GM23338 (cell line): Measurements from ENCODE around the gene NDUFA11. TPM values are rescaled to one million over a fixed set of nuclear protein-coding genes. Genes with fewer than 3 reads are reported as not detected.

ENCODE experiments used
- ATAC-seq: fragments of 200-7000 bp; cut with Tn5 transposase; 3 replicates; pipeline ENCODE4 v1.9.1; 2020
- DNase-seq: peaks from one replicate; pipeline ENCODE4 v3.0.0-alpha.2; 2015; ENCODE audit warnings: low spot score
- H2AFZ ChIP-seq: fragments of 200-600 bp; sonication (generic); 2 replicates; pipeline ENCODE4 v1.8.0; 2016; ENCODE audit warnings: antibody characterized with exemption, mild to moderate bottlenecking, moderate library complexity
- H3F3A ChIP-seq: fragments of 200-600 bp; sonication (generic); replicated peaks from 2 replicates; pipeline ENCODE4 v1.8.0; 2017; ENCODE audit warnings: antibody characterized with exemption, mixed run types, low read depth
- H3K27ac ChIP-seq: fragments of 200-600 bp; sonication (generic); 2 replicates; pipeline ENCODE4 v1.6.1; 2016; ENCODE audit warnings: low read depth
- H3K27me3 ChIP-seq: fragments of 200-600 bp; sonication (generic); 2 replicates; pipeline ENCODE4 v1.8.0; 2016; ENCODE audit warnings: mild to moderate bottlenecking, mixed run types, moderate library complexity; ENCODE audit not compliant: insufficient read depth
- H3K36me3 ChIP-seq: fragments of 200-600 bp; sonication (generic); 2 replicates; pipeline ENCODE4 v1.8.0; 2016; ENCODE audit warnings: mild to moderate bottlenecking; ENCODE audit not compliant: insufficient read depth
- H3K4me1 ChIP-seq: fragments of 200-600 bp; sonication (generic); 2 replicates; pipeline ENCODE4 v1.8.0; 2016; ENCODE audit warnings: mild to moderate bottlenecking, moderate library complexity; ENCODE audit not compliant: insufficient read depth
- H3K4me2 ChIP-seq: fragments of 200-600 bp; sonication (generic); 2 replicates; pipeline ENCODE4 v1.7.1; 2017; ENCODE audit warnings: mixed run types
- H3K4me3 ChIP-seq: fragments of 200-600 bp; sonication (generic); 2 replicates; pipeline ENCODE4 v1.6.1; 2016; ENCODE audit warnings: mixed run types
- H3K79me2 ChIP-seq: fragments of 200-600 bp; sonication (generic); replicated peaks from 2 replicates; pipeline ENCODE4 v1.8.0; 2017; ENCODE audit warnings: mild to moderate bottlenecking; ENCODE audit not compliant: insufficient read depth
- H3K9me2 ChIP-seq: fragments of 200-600 bp; sonication (generic); 2 replicates; pipeline ENCODE4 v1.8.0; 2017; ENCODE audit not compliant: insufficient read depth
- H4K20me1 ChIP-seq: fragments of 200-600 bp; sonication (generic); replicated peaks from 2 replicates; pipeline ENCODE4 v1.8.0; 2017; ENCODE audit warnings: mild to moderate bottlenecking; ENCODE audit not compliant: insufficient read depth
- H3K27ac Mint-ChIP-seq: 2 replicates; pipeline ENCODE4 v1.8.0; 2020; ENCODE audit warnings: inconsistent platforms, mild to moderate bottlenecking, moderate library complexity, mixed read lengths
- H3K27me3 Mint-ChIP-seq: 3 replicates; pipeline ENCODE4 v1.8.0; 2022; ENCODE audit warnings: low read depth, mild to moderate bottlenecking, moderate library complexity, mixed read lengths, inconsistent platforms; ENCODE audit not compliant: insufficient read depth, poor library complexity
- H3K36me3 Mint-ChIP-seq: 3 replicates; pipeline ENCODE4 v1.8.0; 2021; ENCODE audit warnings: low read depth, mild to moderate bottlenecking, inconsistent platforms, moderate library complexity, mixed read lengths
- H3K4me1 Mint-ChIP-seq: 3 replicates; pipeline ENCODE4 v1.8.0; 2020; ENCODE audit warnings: mild to moderate bottlenecking, inconsistent platforms, mixed read lengths
- H3K4me3 Mint-ChIP-seq: 3 replicates; pipeline ENCODE4 v1.8.0; 2021; ENCODE audit warnings: moderate library complexity, mild to moderate bottlenecking, inconsistent platforms, mixed read lengths
- H3K9me3 Mint-ChIP-seq: 3 replicates; pipeline ENCODE4 v1.8.0; 2020; ENCODE audit warnings: moderate library complexity, mild to moderate bottlenecking, inconsistent platforms, mixed read lengths
- EZH2phosphoT487 ChIP-seq: fragments of 200-600 bp; sonication (generic); IDR thresholded peaks from one replicate; pipeline ENCODE4 v1.8.1; 2018; ENCODE audit warnings: antibody characterized with exemption; ENCODE audit not compliant: unreplicated experiment
- POLR2AphosphoS5 ChIP-seq: IDR thresholded peaks from 2 replicates; pipeline ENCODE4 v1.6.1; 2016; ENCODE audit warnings: antibody characterized with exemption, low read depth
- STAT1 ChIP-seq: IDR thresholded peaks from one replicate; pipeline ENCODE4 v1.6.1; 2016; ENCODE audit warnings: antibody characterized with exemption; ENCODE audit not compliant: unreplicated experiment
- ZNF331 ChIP-seq: fragments of 250-450 bp; sonication (Bioruptor Pico); IDR thresholded peaks from 2 replicates; pipeline ENCODE4 v1.5.0; 2020; ENCODE audit warnings: low read depth, mild to moderate bottlenecking, moderate library complexity
- polyA plus RNA-seq: library from polyadenylated mRNA; unstranded; fragments of >200 nt; fragmentation: Nextera tagmentation; extraction: Ambion mirVana; gene quantifications from 2 replicates; pipeline ENCODE4 v1.2.1, GENCODE V29; 2016
- total RNA-seq: library from RNA; depleted of rRNA; stranded (reverse); fragments of >200 nt; shearing (Covaris generic); gene quantifications from 2 replicates; pipeline ENCODE4 v1.2.3, GENCODE V29; 2014
- TF ChIP-seq, protein P1 (sequence below): IDR thresholded peaks from 2 replicates; pipeline ENCODE4 v1.6.1; 2016; ENCODE audit warnings: antibody characterized with exemption
- TF ChIP-seq, protein P2 (sequence below), 2 experiments: fragments of 200-600 bp in 1 of 2; sonication (generic) in 1 of 2; conservative IDR thresholded peaks; 2 replicates each; pipeline versions ENCODE4 v1.5.1 to v1.6.1; 2016 to 2017; ENCODE audit warnings: antibody characterized with exemption in 2 of 2, low read depth in 2 of 2, mild to moderate bottlenecking in 2 of 2, moderate library complexity in 1 of 2
- TF ChIP-seq, protein P3 (sequence below): IDR thresholded peaks from one replicate; pipeline ENCODE4 v1.6.1; 2018; ENCODE audit warnings: antibody characterized with exemption; ENCODE audit not compliant: unreplicated experiment

Gene NDUFA11
- total and polyA plus RNA-seq, 2 experiments from 2014 or later = 171 to 523 TPM

DNA sequence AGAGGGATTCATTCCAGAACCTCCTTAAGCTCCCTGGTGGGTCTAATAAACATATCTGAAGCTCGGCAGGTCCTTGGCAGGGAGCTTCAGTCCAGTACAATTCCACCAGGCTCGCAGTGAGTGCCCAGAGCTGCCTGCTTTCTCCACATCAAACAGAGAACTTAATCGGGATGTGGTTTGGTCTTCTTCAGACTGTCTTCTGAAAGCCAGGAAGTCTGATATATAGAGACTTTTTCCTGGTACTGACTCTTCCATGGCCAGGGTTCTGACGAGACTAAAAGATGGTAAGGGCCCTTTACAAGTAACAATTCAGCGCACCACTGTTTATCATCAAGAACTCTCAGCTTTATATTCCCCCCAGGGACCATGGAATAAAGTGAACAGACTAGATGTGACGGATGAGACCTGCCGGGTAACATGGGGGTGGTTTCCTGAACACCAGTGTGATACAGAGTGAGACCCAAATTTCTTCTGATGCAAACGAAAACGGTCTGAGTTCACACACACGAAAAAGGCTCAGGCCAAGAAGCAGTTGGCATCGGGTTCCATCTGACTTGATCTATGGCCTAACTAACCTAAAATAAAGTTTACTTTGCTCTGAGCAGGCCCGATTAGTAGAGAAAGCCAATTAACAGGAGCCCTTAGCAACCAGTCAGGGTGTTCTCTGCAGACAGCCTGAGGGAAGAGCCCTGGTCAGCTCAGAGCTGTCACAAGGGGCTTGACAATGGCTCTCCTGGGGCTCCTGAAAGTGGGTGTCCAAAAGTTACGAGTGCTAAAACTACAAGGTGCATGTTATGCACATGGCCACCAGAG lies 45.4 kb upstream of the NDUFA11 start:
- ATAC-seq = no peak

DNA sequence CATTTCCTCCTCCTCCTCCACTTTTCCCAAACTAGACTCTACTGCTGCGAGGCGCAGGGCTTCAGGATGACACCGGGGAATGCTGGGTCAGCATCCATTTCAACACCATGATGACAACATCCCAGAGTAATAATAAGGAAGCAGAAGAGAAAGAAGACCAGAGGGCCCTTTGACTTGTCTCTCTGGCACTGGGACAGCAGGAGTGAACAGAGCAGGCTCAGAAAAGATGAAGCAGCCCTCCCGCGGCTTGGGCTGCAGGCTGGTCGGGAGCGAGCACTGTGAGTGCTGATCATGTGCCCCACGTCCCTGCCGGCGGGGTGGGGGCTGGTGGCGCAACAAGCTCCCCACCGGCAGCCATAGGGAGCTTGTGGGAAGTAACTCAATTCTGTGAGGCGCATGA lies 43.8 kb upstream of the NDUFA11 start:
- 0 out of 2 replicates have a peak, but pooled peaks cover 5% of the 10 kb centered on the region for H3F3A ChIP-seq
- Mint-ChIP-seq H3K27me3 (peaks cover 22% of the 10 kb centered on the region), H3K36me3 (peaks cover 34% of the 10 kb centered on the region), H3K4me3 (no peak overlapping the region), H3K9me3 (no peaks in the 10 kb centered on the region), H3K4me1 (peaks cover 77% of the 10 kb centered on the region), H3K27ac (peak overlapping the region; percentile 26; the same call in 1 of the 2 replicates)
- H3K9me2 ChIP-seq = no peaks in the 10 kb centered on the region
- H2AFZ ChIP-seq = no peak overlapping the region
- H3K4me2 ChIP-seq = no peak overlapping the region
- H3K4me3 ChIP-seq = no peak overlapping the region
- DNase-seq = no peak
- no peak overlapping the region for H3K27ac ChIP-seq
- H3K79me2 ChIP-seq = peaks cover 95% of the 10 kb centered on the region
- H3K27me3 ChIP-seq = no peaks in the 10 kb centered on the region
- peaks cover 58% of the 10 kb centered on the region for H4K20me1 ChIP-seq
- ATAC-seq = no peak
- H3K36me3 ChIP-seq = peaks cover 6% of the 10 kb centered on the region
- H3K4me1 ChIP-seq = peaks cover 41% of the 10 kb centered on the region
- TF ChIP-seq, protein P1, sequence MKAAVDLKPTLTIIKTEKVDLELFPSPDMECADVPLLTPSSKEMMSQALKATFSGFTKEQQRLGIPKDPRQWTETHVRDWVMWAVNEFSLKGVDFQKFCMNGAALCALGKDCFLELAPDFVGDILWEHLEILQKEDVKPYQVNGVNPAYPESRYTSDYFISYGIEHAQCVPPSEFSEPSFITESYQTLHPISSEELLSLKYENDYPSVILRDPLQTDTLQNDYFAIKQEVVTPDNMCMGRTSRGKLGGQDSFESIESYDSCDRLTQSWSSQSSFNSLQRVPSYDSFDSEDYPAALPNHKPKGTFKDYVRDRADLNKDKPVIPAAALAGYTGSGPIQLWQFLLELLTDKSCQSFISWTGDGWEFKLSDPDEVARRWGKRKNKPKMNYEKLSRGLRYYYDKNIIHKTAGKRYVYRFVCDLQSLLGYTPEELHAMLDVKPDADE = no peak
- TF ChIP-seq ZNF331 (CRISPR knock-in tag) (no peak), POLR2AphosphoS5 (no peak), EZH2phosphoT487 (no peak), STAT1 (no peak)
- TF ChIP-seq, protein P2, sequence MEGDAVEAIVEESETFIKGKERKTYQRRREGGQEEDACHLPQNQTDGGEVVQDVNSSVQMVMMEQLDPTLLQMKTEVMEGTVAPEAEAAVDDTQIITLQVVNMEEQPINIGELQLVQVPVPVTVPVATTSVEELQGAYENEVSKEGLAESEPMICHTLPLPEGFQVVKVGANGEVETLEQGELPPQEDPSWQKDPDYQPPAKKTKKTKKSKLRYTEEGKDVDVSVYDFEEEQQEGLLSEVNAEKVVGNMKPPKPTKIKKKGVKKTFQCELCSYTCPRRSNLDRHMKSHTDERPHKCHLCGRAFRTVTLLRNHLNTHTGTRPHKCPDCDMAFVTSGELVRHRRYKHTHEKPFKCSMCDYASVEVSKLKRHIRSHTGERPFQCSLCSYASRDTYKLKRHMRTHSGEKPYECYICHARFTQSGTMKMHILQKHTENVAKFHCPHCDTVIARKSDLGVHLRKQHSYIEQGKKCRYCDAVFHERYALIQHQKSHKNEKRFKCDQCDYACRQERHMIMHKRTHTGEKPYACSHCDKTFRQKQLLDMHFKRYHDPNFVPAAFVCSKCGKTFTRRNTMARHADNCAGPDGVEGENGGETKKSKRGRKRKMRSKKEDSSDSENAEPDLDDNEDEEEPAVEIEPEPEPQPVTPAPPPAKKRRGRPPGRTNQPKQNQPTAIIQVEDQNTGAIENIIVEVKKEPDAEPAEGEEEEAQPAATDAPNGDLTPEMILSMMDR (conservative IDR thresholded peaks at IDR 0.05; ENCODE audit: low read depth in 2 of 2) = no peak

More for the DNA sequence above, 45.4 kb upstream of the NDUFA11 start:
- Histone ChIP-seq H3F3A (0 out of 2 replicates have a peak, but pooled peaks cover 9% of the 10 kb centered on the region), H3K27ac (0 out of 2 replicates have a peak overlapping the region, but pooled peaks have one; percentile 76), H3K79me2 (peaks cover 95% of the 10 kb centered on the region), H3K4me2 (peak overlapping the region; percentile 36; the same call in 1 of the 2 replicates), H3K9me2 (no peaks in the 10 kb centered on the region), H3K27me3 (no peaks in the 10 kb centered on the region), H4K20me1 (peaks cover 56% of the 10 kb centered on the region), H2AFZ (no peak overlapping the region), H3K4me1 (peaks cover 56% of the 10 kb centered on the region), H3K36me3 (peaks cover 6% of the 10 kb centered on the region), H3K4me3 (no peak overlapping the region)
- Mint-ChIP-seq H3K4me3 (no peak overlapping the region; the same call in 2 of the 3 replicates), H3K27ac (peak overlapping the region; percentile 56; the same call in 1 of the 2 replicates), H3K4me1 (peaks cover 81% of the 10 kb centered on the region), H3K9me3 (no peaks in the 10 kb centered on the region), H3K27me3 (peaks cover 28% of the 10 kb centered on the region), H3K36me3 (peaks cover 34% of the 10 kb centered on the region)
- no peak for TF ChIP-seq ZNF331 (CRISPR knock-in tag)
- TF ChIP-seq, protein P3, sequence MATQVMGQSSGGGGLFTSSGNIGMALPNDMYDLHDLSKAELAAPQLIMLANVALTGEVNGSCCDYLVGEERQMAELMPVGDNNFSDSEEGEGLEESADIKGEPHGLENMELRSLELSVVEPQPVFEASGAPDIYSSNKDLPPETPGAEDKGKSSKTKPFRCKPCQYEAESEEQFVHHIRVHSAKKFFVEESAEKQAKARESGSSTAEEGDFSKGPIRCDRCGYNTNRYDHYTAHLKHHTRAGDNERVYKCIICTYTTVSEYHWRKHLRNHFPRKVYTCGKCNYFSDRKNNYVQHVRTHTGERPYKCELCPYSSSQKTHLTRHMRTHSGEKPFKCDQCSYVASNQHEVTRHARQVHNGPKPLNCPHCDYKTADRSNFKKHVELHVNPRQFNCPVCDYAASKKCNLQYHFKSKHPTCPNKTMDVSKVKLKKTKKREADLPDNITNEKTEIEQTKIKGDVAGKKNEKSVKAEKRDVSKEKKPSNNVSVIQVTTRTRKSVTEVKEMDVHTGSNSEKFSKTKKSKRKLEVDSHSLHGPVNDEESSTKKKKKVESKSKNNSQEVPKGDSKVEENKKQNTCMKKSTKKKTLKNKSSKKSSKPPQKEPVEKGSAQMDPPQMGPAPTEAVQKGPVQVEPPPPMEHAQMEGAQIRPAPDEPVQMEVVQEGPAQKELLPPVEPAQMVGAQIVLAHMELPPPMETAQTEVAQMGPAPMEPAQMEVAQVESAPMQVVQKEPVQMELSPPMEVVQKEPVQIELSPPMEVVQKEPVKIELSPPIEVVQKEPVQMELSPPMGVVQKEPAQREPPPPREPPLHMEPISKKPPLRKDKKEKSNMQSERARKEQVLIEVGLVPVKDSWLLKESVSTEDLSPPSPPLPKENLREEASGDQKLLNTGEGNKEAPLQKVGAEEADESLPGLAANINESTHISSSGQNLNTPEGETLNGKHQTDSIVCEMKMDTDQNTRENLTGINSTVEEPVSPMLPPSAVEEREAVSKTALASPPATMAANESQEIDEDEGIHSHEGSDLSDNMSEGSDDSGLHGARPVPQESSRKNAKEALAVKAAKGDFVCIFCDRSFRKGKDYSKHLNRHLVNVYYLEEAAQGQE = no peak
- no peak for DNase-seq
